Peyer's patch (tissue), 4 donors: ENCODE measurements around the gene TSPAN17.

ENCODE experiments used
- CTCF ChIP-seq, 6 experiments: fragments of 450-650 bp in 4 of 6; fragments of 200-600 bp in 2 of 6; sonication (generic) in 1 of 6; IDR thresholded peaks; one replicate each; pipeline ENCODE4 v1.5.1; 2017 to 2019; ENCODE audit warnings: antibody characterized with exemption in 6 of 6, mild to moderate bottlenecking in 3 of 6, moderate library complexity in 1 of 6
- POLR2A ChIP-seq, 2 donors: fragments of 450-650 bp; IDR thresholded peaks; one replicate each; pipeline ENCODE4 v1.5.1; 2017; ENCODE audit warnings: antibody characterized with exemption in 2 of 2, mild to moderate bottlenecking in 2 of 2, moderate library complexity in 2 of 2

- TF ChIP-seq CTCF (IDR thresholded peaks at IDR 0.05) (no peak), POLR2A (IDR thresholded peaks at IDR 0.05) (no peak)
Observed at GRCh38 chr5:176673651-176674583, 26.6 kb downstream of the TSPAN17 start.
